Neural crest cell (in vitro differentiated cells): Measurements from ENCODE around the gene TMEM135. TPM values are rescaled to one million over a fixed set of nuclear protein-coding genes. Genes with fewer than 3 reads are reported as not detected.

ENCODE experiments used
- DNase-seq: peaks from one replicate; pipeline ENCODE4 v3.0.0; 2021; ENCODE audit warnings: low read depth, mixed read lengths, low spot score
- H3K27ac Mint-ChIP-seq: one replicate; pipeline ENCODE4 v1.8.0; 2021; ENCODE audit warnings: mild to moderate bottlenecking, mixed read lengths; ENCODE audit not compliant: unreplicated experiment
- H3K27me3 Mint-ChIP-seq: 2 replicates; pipeline ENCODE4 v1.8.0; 2021; ENCODE audit warnings: low read depth, mild to moderate bottlenecking, mixed read lengths
- H3K36me3 Mint-ChIP-seq: 2 replicates; pipeline ENCODE4 v1.8.0; 2021; ENCODE audit warnings: low read depth, mild to moderate bottlenecking, mixed read lengths
- H3K4me1 Mint-ChIP-seq: 2 replicates; pipeline ENCODE4 v1.8.0; 2021; ENCODE audit warnings: mixed read lengths
- H3K4me3 Mint-ChIP-seq: one replicate; pipeline ENCODE4 v1.8.0; 2021; ENCODE audit warnings: mild to moderate bottlenecking, mixed read lengths
- H3K9me3 Mint-ChIP-seq: 2 replicates; pipeline ENCODE4 v1.8.0; 2021; ENCODE audit warnings: mixed read lengths
- total RNA-seq: library from RNA; stranded (reverse); gene quantifications from 2 replicates; pipeline ENCODE4 v1.2.1, GENCODE V29; 2021
- TF ChIP-seq, protein P1 (sequence below): fragments of 200-600 bp; sonication (generic); conservative IDR thresholded peaks from 2 replicates; pipeline ENCODE4 v1.5.0; 2021; ENCODE audit warnings: antibody characterized with exemption, mild to moderate bottlenecking

The TMEM135 gene
- total RNA-seq, 1 donor from 2014 or later, result 39.5 TPM

DNA sequence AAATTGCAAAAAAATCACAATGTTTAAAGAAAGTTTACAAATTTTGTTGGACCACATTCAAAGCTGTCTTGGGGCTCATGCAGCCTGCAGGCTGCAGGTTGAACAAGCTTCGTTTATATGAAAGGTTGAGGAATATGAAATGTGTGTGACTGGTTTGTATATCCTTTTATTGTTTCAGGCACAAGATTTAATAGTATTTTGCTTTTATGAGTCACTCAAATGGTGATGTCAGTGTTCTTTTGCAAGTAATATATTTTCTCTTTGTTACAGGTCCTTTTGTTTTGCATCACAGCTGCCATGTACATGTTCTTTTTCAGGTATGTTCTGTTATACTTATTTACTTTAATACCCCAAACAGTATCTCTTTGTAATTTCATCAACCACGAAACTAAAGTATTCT, 198.6 kb downstream of the TMEM135 start:
- TF ChIP-seq, protein P1, sequence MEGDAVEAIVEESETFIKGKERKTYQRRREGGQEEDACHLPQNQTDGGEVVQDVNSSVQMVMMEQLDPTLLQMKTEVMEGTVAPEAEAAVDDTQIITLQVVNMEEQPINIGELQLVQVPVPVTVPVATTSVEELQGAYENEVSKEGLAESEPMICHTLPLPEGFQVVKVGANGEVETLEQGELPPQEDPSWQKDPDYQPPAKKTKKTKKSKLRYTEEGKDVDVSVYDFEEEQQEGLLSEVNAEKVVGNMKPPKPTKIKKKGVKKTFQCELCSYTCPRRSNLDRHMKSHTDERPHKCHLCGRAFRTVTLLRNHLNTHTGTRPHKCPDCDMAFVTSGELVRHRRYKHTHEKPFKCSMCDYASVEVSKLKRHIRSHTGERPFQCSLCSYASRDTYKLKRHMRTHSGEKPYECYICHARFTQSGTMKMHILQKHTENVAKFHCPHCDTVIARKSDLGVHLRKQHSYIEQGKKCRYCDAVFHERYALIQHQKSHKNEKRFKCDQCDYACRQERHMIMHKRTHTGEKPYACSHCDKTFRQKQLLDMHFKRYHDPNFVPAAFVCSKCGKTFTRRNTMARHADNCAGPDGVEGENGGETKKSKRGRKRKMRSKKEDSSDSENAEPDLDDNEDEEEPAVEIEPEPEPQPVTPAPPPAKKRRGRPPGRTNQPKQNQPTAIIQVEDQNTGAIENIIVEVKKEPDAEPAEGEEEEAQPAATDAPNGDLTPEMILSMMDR, result no peak
- H3K27ac Mint-ChIP-seq, result no peak overlapping the region

DNA sequence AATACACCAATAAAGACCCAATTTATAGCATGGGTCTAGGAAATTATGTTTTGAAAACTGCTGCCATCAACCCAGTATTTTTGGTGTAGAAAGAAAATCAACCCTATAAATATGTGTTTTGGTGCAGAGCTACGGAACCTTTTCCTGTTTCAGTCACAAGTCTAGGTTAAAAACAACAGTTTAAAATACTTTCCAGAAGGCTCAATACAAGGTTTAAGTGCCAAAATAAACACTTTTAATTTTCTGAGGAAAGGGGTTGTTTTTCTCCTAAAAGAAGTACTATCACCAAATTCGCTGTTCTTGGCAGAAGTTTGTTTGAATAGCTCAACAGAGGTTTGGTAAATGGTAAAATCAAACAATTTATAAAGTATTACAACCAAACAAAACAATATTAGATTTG, 201.3 kb downstream of the TMEM135 start:
- Mint-ChIP-seq H3K4me1 (no peaks in the 10 kb centered on the region), H3K9me3 (no peaks in the 10 kb centered on the region), H3K36me3 (peaks cover 6% of the 10 kb centered on the region), H3K27me3 (no peaks in the 10 kb centered on the region), H3K27ac (no peak overlapping the region), H3K4me3 (no peak overlapping the region)
- TF ChIP-seq, protein P1, result no peak
- DNase-seq, result no peak

More for the DNA sequence above, 198.6 kb downstream of the TMEM135 start:
- H3K36me3 Mint-ChIP-seq, result peaks cover 14% of the 10 kb centered on the region
- H3K27me3 Mint-ChIP-seq, result no peaks in the 10 kb centered on the region
- no peak for DNase-seq
- H3K4me3 Mint-ChIP-seq, result no peak overlapping the region
- peaks cover 11% of the 10 kb centered on the region for H3K9me3 Mint-ChIP-seq
- no peaks in the 10 kb centered on the region for H3K4me1 Mint-ChIP-seq

DNA sequence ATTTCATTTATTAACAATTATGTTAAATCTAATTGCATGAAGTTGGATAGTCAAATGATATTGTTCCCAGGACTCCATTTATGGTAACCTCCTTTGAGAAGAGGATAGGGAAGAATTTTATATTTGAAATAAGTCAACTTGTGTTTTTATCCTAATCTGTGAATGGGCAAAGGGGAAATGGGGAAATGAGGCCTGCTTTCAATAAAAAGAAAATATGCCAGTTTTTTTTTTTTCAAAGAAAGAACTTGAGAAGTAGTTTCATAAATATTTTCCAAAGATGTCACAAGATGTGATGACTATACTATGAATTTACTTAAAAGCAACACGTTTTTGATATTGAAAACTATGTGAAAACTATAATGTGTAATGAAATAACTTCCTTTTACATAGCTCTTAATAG, 201.8 kb downstream of the TMEM135 start:
- TF ChIP-seq, protein P1, result no peak
- Mint-ChIP-seq H3K36me3 (peaks cover 6% of the 10 kb centered on the region), H3K9me3 (no peaks in the 10 kb centered on the region), H3K27ac (no peak overlapping the region), H3K4me1 (no peaks in the 10 kb centered on the region), H3K4me3 (no peak overlapping the region), H3K27me3 (no peaks in the 10 kb centered on the region)
- DNase-seq, result no peak

DNA sequence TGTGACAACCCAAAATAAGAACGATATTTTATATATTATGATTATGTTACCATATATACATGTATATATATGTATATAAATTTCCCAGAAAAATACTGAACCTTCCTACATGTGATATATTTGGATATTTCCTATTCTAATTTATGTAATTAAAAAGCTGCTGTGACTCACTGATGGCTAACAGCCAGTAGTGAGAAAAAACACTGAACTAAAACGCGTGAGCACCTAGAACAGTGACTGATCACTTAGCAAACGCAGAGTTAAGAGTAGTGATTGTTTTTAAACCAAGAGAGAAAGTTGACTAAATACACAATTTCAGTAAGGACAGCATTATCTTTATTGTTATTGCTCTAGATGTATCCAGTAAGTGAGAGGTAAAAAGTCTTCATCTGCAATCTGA, 213.8 kb downstream of the TMEM135 start:
- no peak for DNase-seq
- Mint-ChIP-seq H3K27me3 (no peaks in the 10 kb centered on the region), H3K9me3 (peaks cover 4% of the 10 kb centered on the region), H3K4me1 (peaks cover 17% of the 10 kb centered on the region), H3K4me3 (no peak overlapping the region), H3K27ac (no peak overlapping the region), H3K36me3 (peaks cover 20% of the 10 kb centered on the region)
- TF ChIP-seq, protein P1, result no peak

DNA sequence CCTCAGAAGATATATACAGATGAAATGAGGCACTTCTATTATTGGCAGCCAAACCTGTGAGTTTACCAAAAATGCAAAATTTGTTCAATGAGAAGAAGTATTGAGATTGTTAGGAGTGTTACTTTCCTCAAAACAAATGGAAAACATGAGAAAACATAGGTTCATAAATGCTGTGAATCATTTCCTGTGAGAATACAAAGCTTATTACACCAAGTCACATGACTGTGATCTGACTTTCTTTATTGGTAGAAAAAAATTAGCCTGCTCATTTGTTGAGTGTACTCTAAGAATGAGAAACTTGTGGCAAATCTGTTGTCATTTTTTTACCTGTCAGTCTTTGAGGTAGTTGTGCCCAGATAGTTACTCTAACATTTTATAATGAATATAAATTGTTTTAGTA, 215.1 kb downstream of the TMEM135 start:
- H3K4me3 Mint-ChIP-seq, result no peak overlapping the region
- DNase-seq, result no peak
- no peak overlapping the region for H3K27ac Mint-ChIP-seq
- peaks cover 4% of the 10 kb centered on the region for H3K9me3 Mint-ChIP-seq
- H3K36me3 Mint-ChIP-seq, result peaks cover 15% of the 10 kb centered on the region
- peaks cover 25% of the 10 kb centered on the region for H3K4me1 Mint-ChIP-seq
- H3K27me3 Mint-ChIP-seq, result no peaks in the 10 kb centered on the region
- TF ChIP-seq, protein P1, result no peak

DNA sequence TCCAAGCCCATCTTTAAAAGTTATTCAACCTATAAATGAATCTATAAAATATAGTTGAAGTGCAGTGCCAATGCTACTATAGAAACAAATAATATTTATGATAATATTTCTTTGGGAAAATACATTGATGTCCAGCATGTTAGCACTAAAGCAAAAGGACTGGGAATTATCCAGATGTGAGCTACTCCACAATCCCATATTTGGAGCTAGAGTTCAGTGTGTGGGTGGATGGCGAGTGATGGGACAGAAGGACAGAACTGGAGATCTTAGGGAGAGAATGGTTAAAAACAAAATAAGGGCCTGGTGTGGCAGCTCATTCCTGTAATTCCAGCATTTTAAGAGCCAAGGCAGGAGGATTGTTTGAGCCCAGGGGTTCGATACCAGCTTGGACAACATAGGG, 216.8 kb downstream of the TMEM135 start:
- Mint-ChIP-seq H3K27me3 (no peaks in the 10 kb centered on the region), H3K36me3 (no peaks in the 10 kb centered on the region), H3K9me3 (no peaks in the 10 kb centered on the region), H3K4me1 (peaks cover 34% of the 10 kb centered on the region), H3K27ac (no peak overlapping the region), H3K4me3 (no peak overlapping the region)
- no peak for DNase-seq
- TF ChIP-seq, protein P1, result no peak
